K562 (cell line): ENCODE measurements around the gene BCL7C. TPM values are rescaled to one million over a fixed set of nuclear protein-coding genes. Genes with fewer than 3 reads are reported as not detected.

Experiments
- BHLHE40 ChIP-seq: IDR thresholded peaks from 2 replicates; pipeline ENCODE4 v1.6.1; 2011; ENCODE audit warnings: low read length, improper control_type of control experiment
- CBFA2T3 ChIP-seq: fragments of 450-650 bp; IDR thresholded peaks from 2 replicates; pipeline ENCODE4 v1.6.1; 2017
- CC2D1A ChIP-seq: fragments of 450-650 bp; IDR thresholded peaks from 2 replicates; pipeline ENCODE4 v1.6.1; 2017; ENCODE audit warnings: mild to moderate bottlenecking
- CHD1 ChIP-seq: fragments of 200-600 bp; sonication (generic); IDR thresholded peaks from one replicate; pipeline ENCODE4 v1.6.1; 2012; ENCODE audit warnings: mild to moderate bottlenecking, moderate library complexity, low read length, inconsistent platforms
- ESRRA ChIP-seq: fragments of 450-650 bp; IDR thresholded peaks from 2 replicates; pipeline ENCODE4 v1.6.1; 2014; ENCODE audit warnings: low read depth, mild to moderate bottlenecking, moderate library complexity, borderline replicate concordance
- ETV1 ChIP-seq: fragments of 450-650 bp; conservative IDR thresholded peaks from 2 replicates; pipeline ENCODE4 v1.6.1; 2016; ENCODE audit warnings: missing genetic modification characterization, control low read depth, low read depth, missing compliant biosample characterization
- FOXA1 ChIP-seq: fragments of 450-650 bp; IDR thresholded peaks from 2 replicates; pipeline ENCODE4 v1.6.1; 2016; ENCODE audit warnings: mild to moderate bottlenecking, borderline replicate concordance
- GTF2E2 ChIP-seq: fragments of 200-800 bp; sonication (Bioruptor generic); IDR thresholded peaks from 2 replicates; pipeline ENCODE4 v1.6.1; 2016; ENCODE audit warnings: missing genetic modification characterization, missing compliant biosample characterization
- MYNN ChIP-seq, 2 experiments: sonication (generic); formaldehyde crosslinking in 1 of 2; IDR thresholded peaks; 2 replicates each; pipeline versions ENCODE4 v1.5.0 to v1.6.1; 2016 to 2020; ENCODE audit warnings: antibody characterized with exemption in 1 of 2, missing genetic modification reagents in 1 of 2
- NR2C2 ChIP-seq, 2 experiments: fragments of 200-800 bp in 1 of 2; sonication (Bioruptor generic) in 1 of 2; sonication (generic) in 1 of 2; formaldehyde crosslinking in 1 of 2; IDR thresholded peaks; 2 replicates each; pipeline versions ENCODE4 v1.6.1 to v1.8.0; 2016 to 2022; ENCODE audit warnings: mild to moderate bottlenecking in 1 of 2, missing compliant biosample characterization in 1 of 2, missing genetic modification characterization in 1 of 2, missing genetic modification reagents in 1 of 2
- PHTF2 ChIP-seq: fragments of 250-450 bp; sonication (Bioruptor Pico); IDR thresholded peaks from 2 replicates; pipeline ENCODE4 v1.5.0; 2021; ENCODE audit warnings: mild to moderate bottlenecking
- RBM25 ChIP-seq: fragments of 200-400 bp; formaldehyde crosslinking; IDR thresholded peaks from 2 replicates; pipeline ENCODE4 v1.6.1; 2018; ENCODE audit warnings: low read length, low read depth, moderate library complexity; ENCODE audit not compliant: severe bottlenecking
- TARDBP ChIP-seq: fragments of 450-650 bp; IDR thresholded peaks from 2 replicates; pipeline ENCODE4 v1.6.1; 2016
- TCF7L2 ChIP-seq: fragments of 150-350 bp; IDR thresholded peaks from 2 replicates; pipeline ENCODE4 v1.6.1; 2016; ENCODE audit warnings: low read depth, mild to moderate bottlenecking, low read length, moderate library complexity
- ZC3H8 ChIP-seq: fragments of 450-650 bp; IDR thresholded peaks from 2 replicates; pipeline ENCODE4 v1.6.1; 2017
- ZNF12 ChIP-seq: sonication (generic); formaldehyde crosslinking; IDR thresholded peaks from 2 replicates; pipeline ENCODE4 v1.4.0; 2020; ENCODE audit warnings: mild to moderate bottlenecking, missing genetic modification reagents
- ZNF197 ChIP-seq: fragments of 200-800 bp; sonication (Bioruptor generic); IDR thresholded peaks from 2 replicates; pipeline ENCODE4 v1.6.1; 2016; ENCODE audit warnings: low read depth, missing genetic modification characterization, missing compliant biosample characterization
- ZNF707 ChIP-seq: fragments of 250-450 bp; sonication (Bioruptor Pico); conservative IDR thresholded peaks from 2 replicates; pipeline ENCODE4 v1.8.0; 2022; ENCODE audit warnings: inconsistent platforms, mild to moderate bottlenecking, moderate library complexity
- ZNF75A ChIP-seq: fragments of 450-650 bp; formaldehyde crosslinking; IDR thresholded peaks from 2 replicates; pipeline ENCODE4 v1.4.0; 2020; ENCODE audit warnings: mild to moderate bottlenecking
- polyA plus RNA-seq, 8 experiments: library from polyadenylated mRNA; depleted of rRNA in 4 of 8; stranded (reverse) in 5 of 8; unstranded in 3 of 8; fragments of >200 nt; fragmentation: Nextera tagmentation in 2 of 8; fragmentation: Illumina TruSeq in 1 of 8; extraction: Ambion mirVana in 2 of 8; extraction: Trizol in 1 of 8; gene quantifications; 2 replicates each; pipeline versions ENCODE4 v1.2.1 to v1.2.3, GENCODE V29; 2011 to 2014; ENCODE audit warnings: inconsistent platforms in 1 of 8, missing spikeins in 1 of 8
- total RNA-seq, 7 experiments: library from RNA; depleted of rRNA in 6 of 7; stranded (reverse); fragments of >200 nt in 6 of 7; fragmentation: Illumina TruSeq in 2 of 7; extraction: Trizol in 2 of 7; gene quantifications; 2 replicates each; pipeline versions ENCODE4 v1.2.1 to v1.2.3, GENCODE V29; 2011 to 2021; ENCODE audit warnings: low replicate concordance in 1 of 7
- TF ChIP-seq, protein P1 (sequence below): fragments of 250-450 bp; sonication (Bioruptor Pico); IDR thresholded peaks from 2 replicates; pipeline ENCODE4 v1.6.1; 2021; ENCODE audit warnings: mild to moderate bottlenecking
- TF ChIP-seq, protein P2 (sequence below): fragments of 200-400 bp; formaldehyde crosslinking; IDR thresholded peaks from 2 replicates; pipeline ENCODE4 v1.6.1; 2017; ENCODE audit warnings: mild to moderate bottlenecking, low read depth, low read length, moderate library complexity
- TF ChIP-seq, protein P3 (sequence below): IDR thresholded peaks from 2 replicates; pipeline ENCODE4 v1.6.1; 2014; ENCODE audit warnings: antibody characterized with exemption
- TF ChIP-seq, protein P4 (sequence below): fragments of 450-650 bp; conservative IDR thresholded peaks from 2 replicates; pipeline ENCODE4 v1.6.1; 2016; ENCODE audit warnings: missing genetic modification characterization, low read depth, mild to moderate bottlenecking, missing compliant biosample characterization, moderate library complexity

Gene BCL7C
- total and polyA plus RNA-seq, 9 of the 15 experiments (the other 6 are each of a cell fraction or from before 2014, with no cell fraction given), result 1.7 to 85.8 (median 19.6) TPM

DNA sequence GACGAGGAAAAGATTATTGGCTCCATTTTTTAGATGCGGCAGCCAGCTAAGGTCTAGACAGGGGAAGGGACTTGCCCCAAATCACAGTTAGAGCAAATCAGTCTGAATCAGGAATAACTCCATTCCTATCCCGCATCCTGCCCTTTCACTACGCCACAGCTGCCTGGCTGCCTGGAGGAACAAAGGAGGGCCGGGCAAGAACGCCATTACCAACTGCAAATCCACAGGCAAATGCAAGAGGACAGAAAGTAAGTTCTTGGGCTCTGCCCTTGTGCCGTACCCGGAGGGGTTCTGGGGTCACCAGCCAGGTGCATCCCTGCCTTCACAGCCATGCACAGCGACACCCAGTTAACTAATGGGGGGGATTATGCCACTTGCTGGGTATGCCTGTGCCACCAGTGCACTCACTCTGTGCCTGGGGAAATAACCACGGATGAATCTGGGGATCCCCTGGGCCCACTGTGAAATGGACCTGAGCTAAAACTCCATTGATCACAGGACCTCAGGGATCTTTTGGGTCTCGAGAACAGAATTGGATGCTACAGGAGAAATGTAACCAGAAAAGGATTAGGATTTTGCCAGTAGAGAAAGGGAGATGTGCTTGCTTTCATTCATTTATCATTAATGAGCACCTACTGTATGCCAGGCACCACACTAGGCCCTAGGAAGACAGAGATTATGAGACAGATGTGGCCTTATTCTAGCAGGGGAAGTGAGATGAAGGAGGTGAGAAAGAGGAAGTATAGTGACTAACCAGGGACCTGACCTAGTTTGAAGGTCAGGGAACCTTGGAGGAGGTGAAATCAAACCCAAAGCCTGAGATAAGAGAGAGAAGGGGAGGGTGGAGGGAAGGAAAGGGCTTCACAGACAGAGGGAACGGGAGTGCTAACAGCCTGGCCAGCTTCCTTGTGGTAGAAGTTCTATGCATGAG is 17.7 kb downstream of the BCL7C start (continued):
- TF ChIP-seq MYNN (IDR thresholded peaks at IDR 0.05) (no peak; the same call in 1 of the 2 replicates), MYNN (CRISPR knock-in tag; IDR thresholded peaks at IDR 0.05) (no peak), RBM25 (no peak), ZNF707 (CRISPR knock-in tag) (0 out of 2 replicates have a peak, but pooled peaks have one; percentile 21), ZC3H8 (no peak), ZNF12 (CRISPR knock-in tag) (no peak), BHLHE40 (no peak), TCF7L2 (no peak), ZNF75A (CRISPR knock-in tag) (no peak), FOXA1 (no peak), CHD1 (peak; percentile 40), ESRRA (peak; percentile 100), GTF2E2 (0 out of 2 replicates have a peak, but pooled peaks have one; percentile 31), TARDBP (peak; percentile 53; the same call in 1 of the 2 replicates), PHTF2 (CRISPR knock-in tag) (no peak), ETV1 (tag) (peak; percentile 65), ZNF197 (CRISPR knock-in tag) (0 out of 2 replicates have a peak, but pooled peaks have one; percentile 58), NR2C2 (CRISPR knock-in tag; IDR thresholded peaks at IDR 0.05) (peak; percentile 35; the same call in 1 of the 2 replicates), NR2C2 (tag; IDR thresholded peaks at IDR 0.05) (peak; percentile 56; the same call in 1 of the 2 replicates), CBFA2T3 (peak; percentile 68), CC2D1A (peak; percentile 40; the same call in 1 of the 2 replicates)
- TF ChIP-seq, protein P1, sequence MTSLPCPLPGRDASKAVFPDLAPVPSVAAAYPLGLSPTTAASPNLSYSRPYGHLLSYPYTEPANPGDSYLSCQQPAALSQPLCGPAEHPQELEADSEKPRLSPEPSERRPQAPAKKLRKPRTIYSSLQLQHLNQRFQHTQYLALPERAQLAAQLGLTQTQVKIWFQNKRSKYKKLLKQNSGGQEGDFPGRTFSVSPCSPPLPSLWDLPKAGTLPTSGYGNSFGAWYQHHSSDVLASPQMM (CRISPR knock-in tag), result no peak
- TF ChIP-seq, protein P2, sequence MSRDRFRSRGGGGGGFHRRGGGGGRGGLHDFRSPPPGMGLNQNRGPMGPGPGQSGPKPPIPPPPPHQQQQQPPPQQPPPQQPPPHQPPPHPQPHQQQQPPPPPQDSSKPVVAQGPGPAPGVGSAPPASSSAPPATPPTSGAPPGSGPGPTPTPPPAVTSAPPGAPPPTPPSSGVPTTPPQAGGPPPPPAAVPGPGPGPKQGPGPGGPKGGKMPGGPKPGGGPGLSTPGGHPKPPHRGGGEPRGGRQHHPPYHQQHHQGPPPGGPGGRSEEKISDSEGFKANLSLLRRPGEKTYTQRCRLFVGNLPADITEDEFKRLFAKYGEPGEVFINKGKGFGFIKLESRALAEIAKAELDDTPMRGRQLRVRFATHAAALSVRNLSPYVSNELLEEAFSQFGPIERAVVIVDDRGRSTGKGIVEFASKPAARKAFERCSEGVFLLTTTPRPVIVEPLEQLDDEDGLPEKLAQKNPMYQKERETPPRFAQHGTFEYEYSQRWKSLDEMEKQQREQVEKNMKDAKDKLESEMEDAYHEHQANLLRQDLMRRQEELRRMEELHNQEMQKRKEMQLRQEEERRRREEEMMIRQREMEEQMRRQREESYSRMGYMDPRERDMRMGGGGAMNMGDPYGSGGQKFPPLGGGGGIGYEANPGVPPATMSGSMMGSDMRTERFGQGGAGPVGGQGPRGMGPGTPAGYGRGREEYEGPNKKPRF, result no peak
- TF ChIP-seq, protein P3, sequence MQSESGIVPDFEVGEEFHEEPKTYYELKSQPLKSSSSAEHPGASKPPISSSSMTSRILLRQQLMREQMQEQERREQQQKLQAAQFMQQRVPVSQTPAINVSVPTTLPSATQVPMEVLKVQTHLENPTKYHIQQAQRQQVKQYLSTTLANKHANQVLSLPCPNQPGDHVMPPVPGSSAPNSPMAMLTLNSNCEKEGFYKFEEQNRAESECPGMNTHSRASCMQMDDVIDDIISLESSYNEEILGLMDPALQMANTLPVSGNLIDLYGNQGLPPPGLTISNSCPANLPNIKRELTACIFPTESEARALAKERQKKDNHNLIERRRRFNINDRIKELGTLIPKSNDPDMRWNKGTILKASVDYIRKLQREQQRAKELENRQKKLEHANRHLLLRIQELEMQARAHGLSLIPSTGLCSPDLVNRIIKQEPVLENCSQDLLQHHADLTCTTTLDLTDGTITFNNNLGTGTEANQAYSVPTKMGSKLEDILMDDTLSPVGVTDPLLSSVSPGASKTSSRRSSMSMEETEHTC, result no peak
- TF ChIP-seq, protein P4, sequence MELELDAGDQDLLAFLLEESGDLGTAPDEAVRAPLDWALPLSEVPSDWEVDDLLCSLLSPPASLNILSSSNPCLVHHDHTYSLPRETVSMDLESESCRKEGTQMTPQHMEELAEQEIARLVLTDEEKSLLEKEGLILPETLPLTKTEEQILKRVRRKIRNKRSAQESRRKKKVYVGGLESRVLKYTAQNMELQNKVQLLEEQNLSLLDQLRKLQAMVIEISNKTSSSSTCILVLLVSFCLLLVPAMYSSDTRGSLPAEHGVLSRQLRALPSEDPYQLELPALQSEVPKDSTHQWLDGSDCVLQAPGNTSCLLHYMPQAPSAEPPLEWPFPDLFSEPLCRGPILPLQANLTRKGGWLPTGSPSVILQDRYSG (tag), result no peak
